HG02885 (cell line): Measurements from ENCODE around the gene ANKIB1.
"Not testable (repeated sequence)": the region's sequence is repeated elsewhere in the genome, so short reads cannot be mapped to it uniquely, and the experiment has no call there.

Experiments used
- ATAC-seq: cut with Tn5 transposase; IDR thresholded peaks from one replicate; pipeline ENCODE4 v1.9.1; 2021; ENCODE audit warnings: mild to moderate bottlenecking; ENCODE audit not compliant: unreplicated experiment, poor library complexity

The ANKIB1 gene

GRCh38 chr7:92245487-92246359 lies at the start of gene ANKIB1, which contains the start of gene KRIT1:
Gene ANKIB1, plus strand, starts transcription at chr7:92245974. Its CDS starts 49,005 bp downstream, at chr7:92294979.
Gene KRIT1, minus strand, starts transcription at chr7:92245914. Its CDS starts 3,779 bp downstream, at chr7:92242135.
- ATAC-seq: peak; percentile 80

GRCh38 chr7:92200791-92201190 lies 45.0 kb upstream of the ANKIB1 start:
- ATAC-seq: no peak

GRCh38 chr7:92205987-92206386 lies 39.8 kb upstream of the ANKIB1 start:
- ATAC-seq: no peak

- no peak for ATAC-seq
These were observed 39.1 kb upstream of the ANKIB1 start for GRCh38 chr7:92206672-92207071.

- no peak for ATAC-seq
These were observed 24.0 kb upstream of the ANKIB1 start for GRCh38 chr7:92221766-92222165.

GRCh38 chr7:92226981-92227380 lies 18.8 kb upstream of the ANKIB1 start:
- no peak for ATAC-seq

- no peak for ATAC-seq
These were observed 17.7 kb upstream of the ANKIB1 start for GRCh38 chr7:92228100-92228499.

- no peak for ATAC-seq
These were observed 17.0 kb upstream of the ANKIB1 start for GRCh38 chr7:92228742-92229141.

GRCh38 chr7:92230547-92230946 lies 15.2 kb upstream of the ANKIB1 start:
- ATAC-seq: no peak

- ATAC-seq: no peak
These were observed 2.8 kb upstream of the ANKIB1 start for GRCh38 chr7:92242972-92243371.

GRCh38 chr7:92244808-92245486 lies 827 bp upstream of the ANKIB1 start:
- ATAC-seq: peak; percentile 2

- peak; percentile 36 for ATAC-seq
These were observed 757 bp downstream of the ANKIB1 start for GRCh38 chr7:92246360-92247101.

- no peak for ATAC-seq
These were observed 4.8 kb downstream of the ANKIB1 start for GRCh38 chr7:92250603-92251002.

- ATAC-seq: no peak
These were observed 5.4 kb downstream of the ANKIB1 start for GRCh38 chr7:92251181-92251580.

- no peak for ATAC-seq
These were observed 7.5 kb downstream of the ANKIB1 start for GRCh38 chr7:92253251-92253650.

GRCh38 chr7:92254800-92255199 lies 9.0 kb downstream of the ANKIB1 start:
- not testable (repeated sequence) for ATAC-seq

- ATAC-seq: no peak
These were observed 9.5 kb downstream of the ANKIB1 start for GRCh38 chr7:92255308-92255707.

GRCh38 chr7:92259062-92259461 lies 13.3 kb downstream of the ANKIB1 start:
- ATAC-seq: no peak

- ATAC-seq: no peak
These were observed 14.0 kb downstream of the ANKIB1 start for GRCh38 chr7:92259610-92260247.

GRCh38 chr7:92260248-92260781 lies 14.5 kb downstream of the ANKIB1 start:
- ATAC-seq: no peak
